GM12891 (cell line): ENCODE results near the gene SEL1L.

Experiments
- PAX5 ChIP-seq: IDR thresholded peaks from 2 replicates; pipeline ENCODE4 v1.6.1; 2011; ENCODE audit warnings: low read length, moderate library complexity, mild to moderate bottlenecking; ENCODE audit not compliant: insufficient read depth, severe bottlenecking
- POLR2A ChIP-seq: IDR thresholded peaks from 2 replicates; pipeline ENCODE4 v1.6.1; 2011; ENCODE audit warnings: low read depth, low read length, control low read depth
- POLR2AphosphoS5 ChIP-seq: IDR thresholded peaks from 2 replicates; pipeline ENCODE4 v1.6.1; 2011; ENCODE audit warnings: low read depth, low read length, control low read depth
- POU2F2 ChIP-seq: IDR thresholded peaks from 2 replicates; pipeline ENCODE4 v1.6.1; 2011; ENCODE audit warnings: low read depth, mild to moderate bottlenecking, control low read depth, low read length, moderate library complexity
- TAF1 ChIP-seq: IDR thresholded peaks from 2 replicates; pipeline ENCODE4 v1.6.1; 2011; ENCODE audit warnings: low read depth, low read length, control low read depth

DNA sequence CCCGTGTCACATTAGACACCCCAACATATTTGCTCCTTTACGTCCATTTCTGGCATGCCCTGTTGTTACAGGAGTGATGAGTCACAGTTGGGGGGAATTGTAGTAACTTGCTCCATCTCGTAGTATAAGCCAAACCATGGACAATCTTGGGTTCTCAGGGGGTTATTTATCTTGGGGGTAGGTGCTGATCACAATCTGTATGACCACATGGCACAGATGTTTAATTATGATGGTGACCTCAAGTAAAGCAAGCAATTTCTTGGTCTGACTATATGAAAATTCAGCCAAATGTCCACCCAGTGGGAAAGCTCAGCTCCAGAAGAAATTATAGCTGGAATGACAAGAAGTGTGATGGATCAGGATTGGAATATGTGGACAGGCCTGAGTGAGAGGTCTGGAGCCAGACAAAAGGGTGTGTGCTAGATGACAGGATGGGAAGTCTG, 101.4 kb downstream of the SEL1L start:
- TF ChIP-seq POLR2A (no peak), POLR2AphosphoS5 (no peak), POU2F2 (no peak), TAF1 (no peak), PAX5 (no peak)
